ENCODE measurements around the gene BICC1. TPM values are rescaled to one million over a fixed set of nuclear protein-coding genes. Genes with fewer than 3 reads are reported as not detected.

The BICC1 gene
- total RNA-seq, 2 donors from 2014 or later = 0.27 to 0.40 TPM

DNA sequence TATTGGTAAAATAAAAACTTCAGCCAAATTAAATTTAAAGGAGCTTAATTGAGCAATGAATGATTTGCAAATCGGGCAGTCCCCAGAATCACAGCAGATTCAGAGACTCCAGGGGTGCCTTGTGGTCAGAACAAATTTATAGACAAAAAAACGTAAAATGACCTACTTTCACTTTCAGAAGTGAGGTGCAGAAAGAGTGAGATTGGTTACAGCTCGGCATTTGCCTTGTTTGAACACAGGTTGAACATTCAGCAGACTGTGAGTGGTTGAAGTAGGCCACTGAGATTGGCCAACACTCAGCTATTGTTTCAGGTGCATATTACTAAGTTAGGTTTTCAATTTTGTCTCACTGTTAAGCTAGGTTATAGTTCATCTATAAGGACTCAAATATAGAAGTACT is 153.4 kb downstream of the BICC1 start:
- H3K4me1 Mint-ChIP-seq = no peaks in the 10 kb centered on the region
- Histone ChIP-seq H3K27ac (ENCODE audit: low read depth, low read length) (no peak overlapping the region), H3K36me3 (ENCODE audit: control insufficient read depth, insufficient read depth, low read length) (no peaks in the 10 kb centered on the region), H3K27me3 (ENCODE audit: control insufficient read depth, insufficient read depth, low read length, poor library complexity, severe bottlenecking) (no peaks in the 10 kb centered on the region), H3K9ac (ENCODE audit: extremely low read depth, low read length, poor library complexity, severe bottlenecking) (no peak overlapping the region), H3K4me3 (ENCODE audit: low read length) (no peak overlapping the region), H3K9me3 (ENCODE audit: control insufficient read depth, low read length) (peaks cover 27% of the 10 kb centered on the region), H3K4me1 (ENCODE audit: control insufficient read depth, insufficient read depth, low read length) (no peaks in the 10 kb centered on the region)
- no peaks in the 10 kb centered on the region for H3K27me3 Mint-ChIP-seq (ENCODE audit: insufficient read depth)
- no peak for DNase-seq
- H3K27ac Mint-ChIP-seq = no peak overlapping the region
- H3K9me3 Mint-ChIP-seq = peaks cover 22% of the 10 kb centered on the region
- H3K4me3 Mint-ChIP-seq = no peak overlapping the region
- no peak for TF ChIP-seq CTCF (conservative IDR thresholded peaks at IDR 0.05)
- WGBS, 2 experiments (ENCODE audit: insufficient coverage in 1 of 2, insufficient read length in 1 of 2) = 80 to 94% methylated on average over 3 of the region's 3 CpGs
- H3K36me3 Mint-ChIP-seq (ENCODE audit: low read depth) = peaks cover 6% of the 10 kb centered on the region

DNA sequence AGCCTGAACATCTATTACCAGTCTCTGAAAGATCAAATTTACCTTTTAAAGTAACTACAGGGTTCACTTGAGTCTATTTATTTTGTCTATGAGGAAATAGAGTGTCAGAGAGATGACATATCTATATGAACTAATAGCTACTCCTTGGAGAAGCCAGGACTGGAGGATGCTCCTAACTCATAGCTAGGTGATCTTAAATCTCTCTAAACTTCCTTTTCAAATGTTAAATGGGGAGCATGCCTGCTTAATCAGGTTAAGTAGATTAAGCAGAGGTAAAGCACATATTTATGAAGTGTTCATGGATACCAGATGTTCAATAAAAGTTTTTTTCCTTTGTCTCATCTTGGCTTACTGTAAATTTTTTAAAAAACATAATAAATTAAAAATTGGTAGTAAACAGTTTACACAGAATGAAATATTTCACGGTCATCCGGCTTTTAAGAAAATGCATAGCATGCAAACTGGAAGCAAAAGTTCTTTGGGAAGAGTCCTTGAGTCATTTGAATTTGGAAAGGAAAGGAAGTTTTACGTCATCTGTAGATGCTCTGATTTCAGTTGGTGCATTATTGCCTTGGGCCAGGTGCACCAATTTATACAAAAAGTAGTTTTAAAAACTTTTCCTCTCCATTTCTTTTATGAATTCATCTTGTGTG is 155.1 kb downstream of the BICC1 start:
- Mint-ChIP-seq H3K9me3 (peaks cover 22% of the 10 kb centered on the region), H3K27ac (no peak overlapping the region), H3K27me3 (ENCODE audit: insufficient read depth) (no peaks in the 10 kb centered on the region), H3K4me1 (no peaks in the 10 kb centered on the region), H3K36me3 (ENCODE audit: low read depth) (peaks cover 6% of the 10 kb centered on the region), H3K4me3 (no peak overlapping the region)
- Histone ChIP-seq H3K27me3 (ENCODE audit: control insufficient read depth, insufficient read depth, low read length, poor library complexity, severe bottlenecking) (no peaks in the 10 kb centered on the region), H3K36me3 (ENCODE audit: control insufficient read depth, insufficient read depth, low read length) (no peaks in the 10 kb centered on the region), H3K4me3 (ENCODE audit: low read length) (no peak overlapping the region), H3K4me1 (ENCODE audit: control insufficient read depth, insufficient read depth, low read length) (no peaks in the 10 kb centered on the region), H3K9me3 (ENCODE audit: control insufficient read depth, low read length) (peaks cover 23% of the 10 kb centered on the region), H3K27ac (ENCODE audit: low read depth, low read length) (no peak overlapping the region), H3K9ac (ENCODE audit: extremely low read depth, low read length, poor library complexity, severe bottlenecking) (no peak overlapping the region)
- DNase-seq = no peak
- WGBS, 2 experiments (ENCODE audit: insufficient coverage in 1 of 2, insufficient read length in 1 of 2) = 84 to 90% methylated on average over 2 to 3 of the region's 3 CpGs
- no peak for TF ChIP-seq CTCF (conservative IDR thresholded peaks at IDR 0.05)

GRCh38 chr10:58672845-58673244 is 160.2 kb downstream of the BICC1 start:
- no peak overlapping the region for H3K4me3 Mint-ChIP-seq
- DNase-seq = no peak
- Histone ChIP-seq H3K27me3 (ENCODE audit: control insufficient read depth, insufficient read depth, low read length, poor library complexity, severe bottlenecking) (no peaks in the 10 kb centered on the region), H3K9me3 (ENCODE audit: control insufficient read depth, low read length) (no peaks in the 10 kb centered on the region), H3K36me3 (ENCODE audit: control insufficient read depth, insufficient read depth, low read length) (no peaks in the 10 kb centered on the region), H3K9ac (ENCODE audit: extremely low read depth, low read length, poor library complexity, severe bottlenecking) (no peak overlapping the region), H3K27ac (ENCODE audit: low read depth, low read length) (no peak overlapping the region), H3K4me1 (ENCODE audit: control insufficient read depth, insufficient read depth, low read length) (no peaks in the 10 kb centered on the region), H3K4me3 (ENCODE audit: low read length) (no peak overlapping the region)
- no peaks in the 10 kb centered on the region for H3K9me3 Mint-ChIP-seq
- no peak for TF ChIP-seq CTCF (conservative IDR thresholded peaks at IDR 0.05)
- no peaks in the 10 kb centered on the region for H3K4me1 Mint-ChIP-seq
- H3K27ac Mint-ChIP-seq = no peak overlapping the region
- no peaks in the 10 kb centered on the region for H3K36me3 Mint-ChIP-seq (ENCODE audit: low read depth)
- H3K27me3 Mint-ChIP-seq (ENCODE audit: insufficient read depth) = no peaks in the 10 kb centered on the region

All from endodermal cell (in vitro differentiated cells).